HT-29 (cell line): ENCODE data around the gene DGCR6L. TPM values are rescaled to one million over a fixed set of nuclear protein-coding genes. Genes with fewer than 3 reads are reported as not detected.
"Not testable (repeated sequence)": the region's sequence is repeated elsewhere in the genome, so short reads cannot be mapped to it uniquely, and the experiment has no call there.

Experiments
- DNase-seq: peaks from one replicate; pipeline ENCODE4 v3.0.0-alpha.2; 2015; ENCODE audit warnings: low spot score
- total RNA-seq: library from RNA; depleted of rRNA; stranded (reverse); fragments of >200 nt; shearing (Covaris generic); gene quantifications from 2 replicates; pipeline ENCODE4 v1.2.3, GENCODE V29; 2014

DGCR6L gene
- total RNA-seq, 1 experiment from 2014 or later, result 132 TPM

- no peak for DNase-seq
These were observed 27.8 kb downstream of the DGCR6L start for GRCh38 chr22:20292108-20292507.

GRCh38 chr22:20291604-20292063, 28.2 kb downstream of the DGCR6L start:
- DNase-seq, result no peak

GRCh38 chr22:20291249-20291586, 28.6 kb downstream of the DGCR6L start:
- DNase-seq, result no peak

GRCh38 chr22:20290578-20291248, 29.1 kb downstream of the DGCR6L start:
- no peak for DNase-seq

- no peak for DNase-seq
These were observed 29.8 kb downstream of the DGCR6L start for GRCh38 chr22:20290045-20290392.

GRCh38 chr22:20289182-20290044, 30.4 kb downstream of the DGCR6L start:
- DNase-seq, result not testable (repeated sequence)

- not testable (repeated sequence) for DNase-seq
These were observed 33.0 kb downstream of the DGCR6L start for GRCh38 chr22:20286784-20287423.

- not testable (repeated sequence) for DNase-seq
These were observed 33.6 kb downstream of the DGCR6L start for GRCh38 chr22:20286312-20286660.

- DNase-seq, result peak; percentile 88
These were observed 34.2 kb downstream of the DGCR6L start for GRCh38 chr22:20285473-20286311.

- no peak for DNase-seq
These were observed 35.3 kb downstream of the DGCR6L start for GRCh38 chr22:20284471-20285086.

- DNase-seq, result no peak
These were observed 36.2 kb downstream of the DGCR6L start for GRCh38 chr22:20283674-20284066.

- no peak for DNase-seq
These were observed 36.8 kb downstream of the DGCR6L start for GRCh38 chr22:20282901-20283673.

- DNase-seq, result no peak
These were observed 38.0 kb downstream of the DGCR6L start for GRCh38 chr22:20281891-20282290.

GRCh38 chr22:20281473-20281872, 38.4 kb downstream of the DGCR6L start:
- DNase-seq, result not testable (repeated sequence)

- no peak for DNase-seq
These were observed 39.0 kb downstream of the DGCR6L start for GRCh38 chr22:20280866-20281265.

- peak; percentile 71 for DNase-seq
These were observed 39.7 kb downstream of the DGCR6L start for GRCh38 chr22:20280163-20280562.

GRCh38 chr22:20279662-20280134, 40.2 kb downstream of the DGCR6L start:
- peak; percentile 57 for DNase-seq

GRCh38 chr22:20278726-20279490, 41.0 kb downstream of the DGCR6L start:
- not testable (repeated sequence) for DNase-seq

- DNase-seq, result not testable (repeated sequence)
These were observed 41.8 kb downstream of the DGCR6L start for GRCh38 chr22:20277936-20278635.
